Measurements from ENCODE around the gene ATP2B2.
A peak's percentile ranks its signal among the peaks of the same experiment; 100 is the strongest.

The ATP2B2 gene

DNA sequence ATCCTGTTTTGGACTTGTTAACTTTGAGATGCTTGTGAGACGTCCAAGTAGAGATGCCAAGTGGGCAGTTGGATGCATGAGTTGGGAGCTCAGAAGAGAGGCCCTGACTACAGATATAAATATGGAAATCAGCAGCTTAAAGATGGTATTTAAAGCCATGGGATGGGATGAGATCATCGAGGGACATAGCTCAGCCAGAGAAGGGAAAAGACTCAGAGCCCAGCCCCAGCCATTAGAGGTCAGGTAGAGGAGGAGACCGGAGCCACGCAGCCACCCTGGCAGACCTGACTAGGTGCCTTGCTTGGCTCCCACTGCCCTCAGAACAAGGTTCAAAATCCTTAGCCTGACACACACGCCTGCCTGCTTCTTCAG is 31.1 kb downstream of the ATP2B2 start:
- no peak overlapping the region for H3K9ac ChIP-seq (ENCODE audit: low read depth, low read length)
- no peaks in the 10 kb centered on the region for H3K9me3 ChIP-seq (ENCODE audit: insufficient read depth, low read depth, low read length)
- no peak overlapping the region for H3K27ac ChIP-seq (ENCODE audit: low read length)
- peaks cover 11% of the 10 kb centered on the region; the same call in 1 of the 2 replicates for H3K4me1 ChIP-seq (ENCODE audit: insufficient read depth, low read length)
- no peak overlapping the region for H3K4me3 ChIP-seq (ENCODE audit: low read length)
- H3K36me3 ChIP-seq (ENCODE audit: insufficient read depth, low read depth, low read length), result no peaks in the 10 kb centered on the region
- no peaks in the 10 kb centered on the region for H3K27me3 ChIP-seq (ENCODE audit: insufficient read depth, low read length)

DNA sequence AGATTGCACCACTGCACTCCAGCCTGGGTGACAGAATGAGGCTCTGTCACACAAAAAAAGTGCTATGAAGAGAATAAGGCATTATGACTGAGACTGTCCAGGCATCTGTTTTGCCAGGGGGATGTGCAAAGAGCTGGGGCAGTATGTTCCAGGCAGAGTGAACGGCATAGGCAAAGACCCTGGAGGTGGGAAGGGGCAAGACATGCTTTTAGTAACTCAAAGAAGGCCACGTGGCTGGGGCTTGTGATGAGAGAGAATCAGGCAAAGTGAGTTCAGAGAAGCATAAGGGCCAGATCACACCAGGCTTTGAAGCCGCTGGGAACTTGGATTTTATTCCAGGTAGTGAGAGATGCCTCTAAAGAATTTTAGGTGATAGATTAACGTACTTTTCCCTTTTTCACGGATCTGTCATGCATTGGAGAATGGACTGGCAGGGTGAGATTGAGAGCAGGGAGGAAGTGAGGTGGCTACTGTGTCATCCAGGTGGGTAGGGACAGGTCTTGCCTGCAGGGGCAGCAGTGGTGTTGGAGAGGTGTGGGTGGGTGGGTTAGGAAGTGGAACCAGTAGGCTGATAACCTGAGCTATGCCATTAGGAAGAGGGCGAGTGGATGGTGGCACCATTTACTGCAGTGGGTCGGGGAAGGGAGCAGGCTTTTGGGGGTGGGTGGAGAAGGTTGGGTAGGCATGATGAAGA is 31.7 kb downstream of the ATP2B2 start:
- H3K27ac ChIP-seq (ENCODE audit: low read length), result no peak overlapping the region
- peaks cover 11% of the 10 kb centered on the region; the same call in 1 of the 2 replicates for H3K4me1 ChIP-seq (ENCODE audit: insufficient read depth, low read length)
- H3K9ac ChIP-seq (ENCODE audit: low read depth, low read length), result no peak overlapping the region
- no peaks in the 10 kb centered on the region for H3K27me3 ChIP-seq (ENCODE audit: insufficient read depth, low read length)
- no peak overlapping the region for H3K4me3 ChIP-seq (ENCODE audit: low read length)
- H3K36me3 ChIP-seq (ENCODE audit: insufficient read depth, low read depth, low read length), result no peaks in the 10 kb centered on the region
- H3K9me3 ChIP-seq (ENCODE audit: insufficient read depth, low read depth, low read length), result no peaks in the 10 kb centered on the region

DNA sequence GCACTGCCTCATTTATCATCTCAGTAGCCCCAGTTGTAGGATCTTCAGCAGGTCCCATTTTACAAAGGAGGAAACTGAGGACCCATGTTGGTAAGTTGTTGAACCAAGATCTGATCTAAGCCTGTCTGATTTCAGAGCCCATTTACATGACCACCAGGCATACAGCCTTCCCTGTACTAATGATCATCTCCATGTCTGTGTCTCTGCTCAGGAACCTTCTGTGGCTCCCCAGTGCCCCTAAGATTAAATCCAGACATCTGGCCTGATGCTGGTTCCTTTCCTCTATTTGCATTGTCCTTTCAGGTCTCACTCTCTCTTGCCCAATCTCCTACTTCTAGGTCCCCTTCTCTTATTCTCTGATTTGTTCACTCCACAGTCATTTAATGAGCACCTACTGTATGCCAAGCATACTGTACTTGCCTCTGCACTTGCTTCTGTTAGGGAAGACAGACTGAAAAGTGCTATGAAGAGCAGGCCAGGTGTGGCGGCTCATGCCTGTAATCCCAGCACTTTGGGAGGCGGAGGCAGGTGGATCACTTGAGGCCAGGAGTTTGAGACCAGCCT is 32.4 kb downstream of the ATP2B2 start:
- no peaks in the 10 kb centered on the region for H3K27me3 ChIP-seq (ENCODE audit: insufficient read depth, low read length)
- no peak overlapping the region for H3K27ac ChIP-seq (ENCODE audit: low read length)
- H3K4me3 ChIP-seq (ENCODE audit: low read length), result no peak overlapping the region
- H3K36me3 ChIP-seq (ENCODE audit: insufficient read depth, low read depth, low read length), result no peaks in the 10 kb centered on the region
- peaks cover 11% of the 10 kb centered on the region; the same call in 1 of the 2 replicates for H3K4me1 ChIP-seq (ENCODE audit: insufficient read depth, low read length)
- no peaks in the 10 kb centered on the region for H3K9me3 ChIP-seq (ENCODE audit: insufficient read depth, low read depth, low read length)
- no peak overlapping the region for H3K9ac ChIP-seq (ENCODE audit: low read depth, low read length)

DNA sequence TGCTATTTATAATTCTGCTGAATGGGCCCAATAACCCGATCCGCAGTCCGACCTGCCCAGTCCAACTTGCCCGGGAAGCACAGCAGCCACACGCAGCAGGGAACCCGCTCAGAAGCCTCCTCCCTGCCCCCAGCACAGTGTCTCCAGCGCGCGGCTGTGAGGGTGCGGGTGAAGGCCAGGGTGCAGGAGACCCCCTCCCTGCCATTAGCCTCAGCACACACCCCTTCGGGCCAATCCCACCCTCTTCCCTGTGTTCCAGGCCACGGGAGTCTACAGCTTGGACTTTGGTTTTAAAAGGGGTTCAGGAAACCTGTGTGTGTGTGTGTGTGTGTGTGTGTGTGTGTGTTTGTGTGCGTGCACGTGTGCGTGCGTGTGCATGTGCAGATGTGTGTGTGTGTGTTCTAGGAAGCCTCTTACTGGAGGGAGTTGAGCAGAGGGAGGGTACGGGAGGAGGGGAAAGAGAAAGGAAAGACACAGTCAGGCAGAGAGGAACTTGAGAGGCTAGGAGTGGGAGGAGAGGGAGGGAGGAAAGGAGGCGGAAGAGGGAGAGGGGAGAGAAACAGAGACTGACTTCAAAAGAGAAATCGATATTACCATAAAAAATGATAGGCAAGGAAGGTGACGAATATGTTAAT is 34.2 kb downstream of the ATP2B2 start:
- Histone ChIP-seq H3K4me1 (ENCODE audit: insufficient read depth, low read length) (peaks cover 11% of the 10 kb centered on the region; the same call in 1 of the 2 replicates), H3K9me3 (ENCODE audit: insufficient read depth, low read depth, low read length) (no peaks in the 10 kb centered on the region), H3K9ac (ENCODE audit: low read depth, low read length) (no peak overlapping the region), H3K27ac (ENCODE audit: low read length) (no peak overlapping the region), H3K36me3 (ENCODE audit: insufficient read depth, low read depth, low read length) (no peaks in the 10 kb centered on the region), H3K4me3 (ENCODE audit: low read length) (peak overlapping the region; percentile 59), H3K27me3 (ENCODE audit: insufficient read depth, low read length) (no peaks in the 10 kb centered on the region)

DNA sequence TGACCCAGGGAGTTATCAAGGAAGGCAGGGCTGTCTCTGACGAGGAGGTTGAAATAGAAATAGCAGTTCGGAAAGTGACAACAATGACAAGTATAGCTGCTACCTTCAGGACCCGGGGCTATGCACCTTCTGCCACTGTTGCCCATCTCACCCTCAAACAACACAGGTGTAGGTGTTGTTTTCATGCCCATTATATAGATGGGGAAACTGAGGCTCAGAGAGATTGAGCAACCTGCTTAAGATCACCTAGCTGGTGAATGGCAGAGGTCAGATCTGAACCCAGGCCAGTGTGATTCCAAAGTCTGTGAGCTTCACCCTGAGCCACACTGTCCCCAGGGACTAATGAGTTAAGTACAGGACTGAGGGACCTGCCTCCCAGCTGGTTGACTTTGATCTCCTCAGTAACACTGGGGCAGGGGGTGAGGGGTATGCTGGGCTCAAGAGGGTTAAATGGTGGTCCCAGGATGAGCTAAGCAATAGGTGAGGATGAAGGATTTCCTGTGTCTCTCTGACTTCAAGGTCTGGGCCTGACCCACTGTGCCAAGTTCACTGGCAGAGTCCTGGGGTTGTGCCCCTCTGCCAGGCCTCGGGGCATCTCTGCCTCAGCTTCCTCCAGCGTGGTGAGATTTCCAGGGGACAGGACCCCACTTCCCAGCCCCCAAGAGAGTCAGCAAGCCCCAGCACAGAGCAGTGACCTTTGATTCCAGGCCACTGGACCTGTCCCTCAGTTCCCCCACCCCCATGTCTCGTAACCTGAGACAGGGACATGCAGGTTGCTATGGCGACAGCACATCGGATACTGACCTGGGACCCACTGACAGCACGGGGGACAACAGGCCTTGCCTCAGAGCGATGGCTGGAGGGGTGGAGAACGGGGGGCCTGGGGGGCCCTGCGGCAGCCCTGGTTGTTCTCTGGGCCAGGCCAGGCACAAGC is 35.0 kb downstream of the ATP2B2 start:
- H3K27me3 ChIP-seq (ENCODE audit: insufficient read depth, low read length), result no peaks in the 10 kb centered on the region
- H3K4me3 ChIP-seq (ENCODE audit: low read length), result peak overlapping the region; percentile 59; the same call in 1 of the 2 replicates
- peaks cover 11% of the 10 kb centered on the region; the same call in 1 of the 2 replicates for H3K4me1 ChIP-seq (ENCODE audit: insufficient read depth, low read length)
- H3K36me3 ChIP-seq (ENCODE audit: insufficient read depth, low read depth, low read length), result no peaks in the 10 kb centered on the region
- H3K9me3 ChIP-seq (ENCODE audit: insufficient read depth, low read depth, low read length), result no peaks in the 10 kb centered on the region
- no peak overlapping the region for H3K9ac ChIP-seq (ENCODE audit: low read depth, low read length)
- H3K27ac ChIP-seq (ENCODE audit: low read length), result no peak overlapping the region

DNA sequence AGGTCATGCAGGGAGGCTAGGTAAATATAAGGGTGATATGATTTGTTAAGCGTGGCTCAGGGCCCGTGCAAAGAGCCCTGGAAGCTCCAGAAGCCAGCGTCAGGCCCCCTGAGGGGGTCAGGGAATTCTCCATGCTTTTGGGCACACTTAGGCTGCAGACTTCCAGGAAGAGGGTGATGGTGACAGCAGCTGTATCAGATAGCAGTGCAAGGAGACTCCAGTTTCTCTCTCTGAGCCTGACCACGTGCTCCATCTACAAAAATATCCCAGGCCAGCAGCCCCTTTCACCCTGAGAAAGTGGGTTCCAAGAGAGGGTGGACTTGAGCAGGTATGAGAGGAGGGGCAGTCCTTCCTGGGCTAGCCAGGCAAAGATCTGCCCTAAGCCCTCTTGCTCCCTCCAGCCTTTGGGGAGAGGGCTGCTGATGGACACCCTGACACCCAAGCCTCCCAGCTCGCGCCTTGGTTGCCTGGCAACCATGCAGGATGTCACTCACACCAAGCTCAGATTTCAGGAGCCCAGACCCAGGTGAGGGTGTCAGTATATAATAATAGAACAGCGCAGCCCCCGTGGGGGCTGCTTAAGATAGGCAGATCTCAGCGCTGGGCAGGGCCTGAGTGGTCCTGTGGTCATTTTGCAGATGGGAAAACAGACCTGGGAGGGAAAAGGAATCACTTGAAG is 35.8 kb downstream of the ATP2B2 start:
- Histone ChIP-seq H3K4me1 (ENCODE audit: insufficient read depth, low read length) (peaks cover 11% of the 10 kb centered on the region; the same call in 1 of the 2 replicates), H3K9ac (ENCODE audit: low read depth, low read length) (no peak overlapping the region), H3K9me3 (ENCODE audit: insufficient read depth, low read depth, low read length) (no peaks in the 10 kb centered on the region), H3K4me3 (ENCODE audit: low read length) (no peak overlapping the region), H3K36me3 (ENCODE audit: insufficient read depth, low read depth, low read length) (no peaks in the 10 kb centered on the region), H3K27me3 (ENCODE audit: insufficient read depth, low read length) (no peaks in the 10 kb centered on the region), H3K27ac (ENCODE audit: low read length) (no peak overlapping the region)

DNA sequence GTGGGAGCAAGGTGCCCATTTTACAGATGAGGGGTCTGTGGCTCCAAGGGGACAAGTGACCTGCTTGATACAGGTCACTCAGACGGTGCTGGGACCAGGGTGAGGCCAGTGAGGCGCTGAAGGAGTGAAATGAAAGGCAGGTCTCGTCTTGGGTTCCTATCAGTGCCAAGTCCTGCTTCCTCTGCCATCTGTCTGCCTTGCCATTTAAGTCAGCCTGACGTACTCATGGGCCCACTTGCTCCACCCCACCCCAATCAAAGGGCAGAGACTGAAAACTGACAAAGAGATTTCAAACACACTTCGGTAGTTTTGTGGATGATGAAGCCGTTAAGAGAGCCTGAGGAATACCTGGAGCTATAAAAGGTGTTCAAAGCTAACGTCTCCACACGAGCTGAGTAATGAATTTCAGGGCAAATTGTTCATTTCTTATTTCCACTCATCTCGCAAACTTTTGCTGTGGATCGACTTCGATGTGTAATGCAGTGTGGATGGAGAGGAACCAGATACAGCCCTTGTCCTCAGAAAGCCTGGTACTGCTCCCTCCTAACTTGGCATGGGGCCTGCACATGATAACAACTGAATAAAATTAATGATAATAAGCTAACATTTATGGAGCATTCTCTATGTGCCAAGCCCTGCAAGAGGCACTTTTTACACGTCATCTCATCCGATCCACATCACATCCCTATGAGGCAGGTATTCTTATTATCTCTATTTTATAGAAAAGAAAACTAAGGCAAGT is 36.6 kb downstream of the ATP2B2 start:
- no peaks in the 10 kb centered on the region for H3K36me3 ChIP-seq (ENCODE audit: insufficient read depth, low read depth, low read length)
- H3K9ac ChIP-seq (ENCODE audit: low read depth, low read length), result no peak overlapping the region
- H3K4me3 ChIP-seq (ENCODE audit: low read length), result no peak overlapping the region
- H3K4me1 ChIP-seq (ENCODE audit: insufficient read depth, low read length), result peaks cover 11% of the 10 kb centered on the region; the same call in 1 of the 2 replicates
- no peaks in the 10 kb centered on the region for H3K9me3 ChIP-seq (ENCODE audit: insufficient read depth, low read depth, low read length)
- no peak overlapping the region for H3K27ac ChIP-seq (ENCODE audit: low read length)
- no peaks in the 10 kb centered on the region for H3K27me3 ChIP-seq (ENCODE audit: insufficient read depth, low read length)

DNA sequence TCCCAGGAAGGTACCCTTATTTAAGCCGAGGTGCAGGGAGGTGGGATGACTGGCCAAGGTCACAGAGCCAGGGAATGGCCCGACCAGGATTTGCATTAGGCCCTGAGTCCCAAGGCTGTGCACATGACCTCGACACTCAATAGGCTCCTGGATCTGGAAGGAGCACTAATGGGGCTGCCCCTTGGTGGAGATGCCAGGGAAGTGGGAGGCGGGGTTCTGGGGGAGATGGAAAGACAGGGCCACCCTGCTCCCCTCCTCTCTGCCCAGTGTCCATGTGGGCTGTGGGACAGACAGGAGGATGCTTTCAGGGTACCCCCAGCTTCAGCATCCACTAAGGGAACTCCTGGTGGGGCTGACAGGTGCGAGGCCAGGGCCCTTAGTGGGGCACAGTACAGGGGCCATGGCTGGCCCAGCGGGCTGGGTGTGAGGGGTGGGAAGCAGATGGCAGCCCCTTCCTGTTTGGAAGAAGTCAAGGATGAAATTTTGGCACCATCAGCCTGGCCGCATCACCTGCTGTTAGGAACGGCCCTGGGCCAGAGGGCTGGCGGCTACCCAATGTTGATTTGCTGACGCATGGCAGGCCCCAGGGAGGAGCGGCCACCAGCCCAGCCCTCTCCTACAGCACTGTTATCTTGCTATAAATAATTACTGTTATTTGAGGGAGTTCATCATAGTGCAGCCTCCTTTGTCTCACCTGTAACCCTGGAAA is 37.3 kb downstream of the ATP2B2 start:
- H3K27me3 ChIP-seq (ENCODE audit: insufficient read depth, low read length), result no peaks in the 10 kb centered on the region
- H3K4me1 ChIP-seq (ENCODE audit: insufficient read depth, low read length), result peaks cover 11% of the 10 kb centered on the region; the same call in 1 of the 2 replicates
- no peaks in the 10 kb centered on the region for H3K36me3 ChIP-seq (ENCODE audit: insufficient read depth, low read depth, low read length)
- no peaks in the 10 kb centered on the region for H3K9me3 ChIP-seq (ENCODE audit: insufficient read depth, low read depth, low read length)
- H3K27ac ChIP-seq (ENCODE audit: low read length), result no peak overlapping the region
- no peak overlapping the region for H3K9ac ChIP-seq (ENCODE audit: low read depth, low read length)
- no peak overlapping the region for H3K4me3 ChIP-seq (ENCODE audit: low read length)

DNA sequence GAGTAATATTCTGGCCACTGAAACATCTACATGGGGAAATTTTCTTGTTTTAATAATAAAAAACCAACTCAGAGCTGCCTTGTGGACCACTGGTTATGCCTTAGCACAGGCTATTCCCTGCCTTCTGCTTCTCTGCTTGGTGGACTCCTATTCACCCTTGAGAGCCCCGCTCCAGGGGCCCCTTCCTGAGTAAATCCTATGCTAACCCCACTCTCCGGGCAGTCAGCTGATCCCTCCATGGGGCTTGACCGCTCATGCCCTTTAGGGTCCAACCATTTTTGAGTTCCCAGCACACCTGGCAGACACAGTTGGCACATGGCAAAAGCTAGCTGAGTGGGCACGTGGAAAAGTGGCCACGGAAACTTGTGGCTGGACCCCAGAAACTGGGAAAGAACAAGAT is 38.2 kb downstream of the ATP2B2 start:
- H3K27me3 ChIP-seq (ENCODE audit: insufficient read depth, low read length), result no peaks in the 10 kb centered on the region
- H3K9ac ChIP-seq (ENCODE audit: low read depth, low read length), result no peak overlapping the region
- peaks cover 11% of the 10 kb centered on the region; the same call in 1 of the 2 replicates for H3K4me1 ChIP-seq (ENCODE audit: insufficient read depth, low read length)
- no peaks in the 10 kb centered on the region for H3K36me3 ChIP-seq (ENCODE audit: insufficient read depth, low read depth, low read length)
- no peaks in the 10 kb centered on the region for H3K9me3 ChIP-seq (ENCODE audit: insufficient read depth, low read depth, low read length)
- H3K27ac ChIP-seq (ENCODE audit: low read length), result no peak overlapping the region
- H3K4me3 ChIP-seq (ENCODE audit: low read length), result no peak overlapping the region

DNA sequence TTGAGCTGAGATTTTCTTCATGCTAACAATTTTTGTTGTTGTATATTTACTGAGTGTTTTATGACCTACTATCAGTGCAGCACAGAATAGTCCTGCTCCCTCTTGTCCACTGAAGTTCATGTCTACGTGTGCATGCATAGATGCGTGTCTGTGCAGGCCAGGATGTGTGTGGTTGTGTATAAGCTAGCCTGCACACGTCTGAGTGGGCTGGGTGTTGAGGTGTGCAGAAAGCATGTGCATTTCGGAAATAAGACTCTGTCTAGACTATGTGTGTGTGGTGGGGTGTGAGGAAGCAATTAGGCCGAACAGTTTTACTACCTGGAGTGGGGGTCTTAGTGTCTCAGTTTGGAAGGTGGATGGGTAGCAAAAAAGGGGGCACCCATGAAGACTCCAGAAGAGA is 39.2 kb downstream of the ATP2B2 start:
- no peak overlapping the region for H3K27ac ChIP-seq (ENCODE audit: low read length)
- H3K4me3 ChIP-seq (ENCODE audit: low read length), result no peak overlapping the region
- H3K27me3 ChIP-seq (ENCODE audit: insufficient read depth, low read length), result no peaks in the 10 kb centered on the region
- H3K36me3 ChIP-seq (ENCODE audit: insufficient read depth, low read depth, low read length), result no peaks in the 10 kb centered on the region
- peaks cover 10% of the 10 kb centered on the region; the same call in 1 of the 2 replicates for H3K4me1 ChIP-seq (ENCODE audit: insufficient read depth, low read length)
- H3K9ac ChIP-seq (ENCODE audit: low read depth, low read length), result no peak overlapping the region
- H3K9me3 ChIP-seq (ENCODE audit: insufficient read depth, low read depth, low read length), result no peaks in the 10 kb centered on the region
